GM12878 (cell line): Measurements from ENCODE around the gene SLX9. TPM values are rescaled to one million over a fixed set of nuclear protein-coding genes. Genes with fewer than 3 reads are reported as not detected.

Experiments
- ASH2L ChIP-seq: fragments of 300-600, 200-600 bp; sonication (generic); IDR thresholded peaks from 2 replicates; pipeline ENCODE4 v1.6.1; 2017; ENCODE audit warnings: low read depth, mild to moderate bottlenecking, borderline replicate concordance
- CBX3 ChIP-seq: fragments of 200-600 bp; sonication (generic); IDR thresholded peaks from 2 replicates; pipeline ENCODE4 v1.6.1; 2016; ENCODE audit warnings: low read depth, borderline replicate concordance
- CTCF ChIP-seq, 3 experiments: IDR thresholded peaks in 2 of 3; conservative IDR thresholded peaks in 1 of 3; 2 replicates each; pipeline ENCODE4 v1.5.1; 2011; ENCODE audit warnings: low read depth in 3 of 3, low read length in 3 of 3, mild to moderate bottlenecking in 3 of 3, control low read depth in 2 of 3, moderate library complexity in 2 of 3, inconsistent platforms in 1 of 3, mixed read lengths in 1 of 3; ENCODE audit not compliant: control insufficient read depth in 2 of 3, insufficient read depth in 1 of 3; ENCODE audit errors: extremely low read depth in 1 of 3
- HDGF ChIP-seq: fragments of 450-650 bp; IDR thresholded peaks from 2 replicates; pipeline ENCODE4 v1.6.1; 2016; ENCODE audit warnings: antibody characterized with exemption
- IKZF2 ChIP-seq, 2 experiments: fragments of 450-650 bp; IDR thresholded peaks; 2 replicates each; pipeline ENCODE4 v1.6.1; 2017; ENCODE audit warnings: mild to moderate bottlenecking in 2 of 2, moderate library complexity in 2 of 2
- MEF2B ChIP-seq: fragments of 450-650 bp; IDR thresholded peaks from 2 replicates; pipeline ENCODE4 v1.6.1; 2018; ENCODE audit warnings: mild to moderate bottlenecking, moderate library complexity; ENCODE audit not compliant: partially characterized antibody, poor library complexity, severe bottlenecking
- NR2C1 ChIP-seq: fragments of 450-650 bp; IDR thresholded peaks from 2 replicates; pipeline ENCODE4 v1.6.1; 2017; ENCODE audit warnings: antibody characterized with exemption, mild to moderate bottlenecking, moderate library complexity
- PKNOX1 ChIP-seq: fragments of 450-650 bp; IDR thresholded peaks from 2 replicates; pipeline ENCODE4 v1.6.1; 2016; ENCODE audit warnings: mild to moderate bottlenecking
- SMAD1 ChIP-seq: fragments of 450-650 bp; IDR thresholded peaks from 2 replicates; pipeline ENCODE4 v1.6.1; 2018; ENCODE audit warnings: mild to moderate bottlenecking, low read depth; ENCODE audit not compliant: partially characterized antibody
- SUPT20H ChIP-seq: IDR thresholded peaks from 2 replicates; pipeline ENCODE4 v1.6.1; 2011; ENCODE audit warnings: low read depth, mild to moderate bottlenecking, low read length, moderate library complexity, borderline replicate concordance; ENCODE audit not compliant: control insufficient read depth
- USF2 ChIP-seq: IDR thresholded peaks from 2 replicates; pipeline ENCODE4 v1.6.1; 2011; ENCODE audit warnings: low read depth, low read length, improper control_type of control experiment, borderline replicate concordance
- WRNIP1 ChIP-seq: IDR thresholded peaks from 2 replicates; pipeline ENCODE4 v1.6.1; 2011; ENCODE audit warnings: low read depth, low read length, improper control_type of control experiment, borderline replicate concordance
- ZBED1 ChIP-seq: IDR thresholded peaks from 2 replicates; pipeline ENCODE4 v1.6.1; 2016; ENCODE audit warnings: borderline replicate concordance
- ZBTB33 ChIP-seq: fragments of 450-650 bp; IDR thresholded peaks from 2 replicates; pipeline ENCODE4 v1.6.1; 2017; ENCODE audit warnings: mild to moderate bottlenecking
- ZNF384 ChIP-seq: IDR thresholded peaks from 2 replicates; pipeline ENCODE4 v1.6.1; 2012; ENCODE audit warnings: low read depth, mild to moderate bottlenecking, low read length, improper control_type of control experiment, borderline replicate concordance
- ZNF687 ChIP-seq: fragments of 450-650 bp; IDR thresholded peaks from 2 replicates; pipeline ENCODE4 v1.6.1; 2017; ENCODE audit warnings: mild to moderate bottlenecking, moderate library complexity
- polyA plus RNA-seq, 11 experiments: library from polyadenylated mRNA; depleted of rRNA in 4 of 11; unstranded in 6 of 11; stranded (reverse) in 5 of 11; fragments of >200 nt; fragmentation: Nextera tagmentation in 4 of 11; fragmentation: Illumina TruSeq in 1 of 11; extraction: Ambion mirVana in 4 of 11; extraction: Trizol in 1 of 11; gene quantifications; 1 replicate in 1 of 11; 2 replicates in 10 of 11; pipeline versions ENCODE4 v1.2.1 to v1.2.3, GENCODE V29; 2011 to 2016; ENCODE audit warnings: inconsistent platforms in 2 of 11, missing spikeins in 2 of 11, low read depth in 1 of 11
- total RNA-seq, 4 experiments: library from RNA; depleted of rRNA in 3 of 4; stranded (reverse); fragments of >200 nt in 3 of 4; fragmentation: Illumina TruSeq in 1 of 4; extraction: Trizol in 1 of 4; gene quantifications; 2 replicates each; pipeline versions ENCODE4 v1.2.1 to v1.2.3, GENCODE V29; 2013 to 2021
- TF ChIP-seq, protein P1 (sequence below): fragments of 450-650 bp; IDR thresholded peaks from 2 replicates; pipeline ENCODE4 v1.6.1; 2017; ENCODE audit warnings: borderline replicate concordance

Gene SLX9
- total and polyA plus RNA-seq, 10 of the 15 experiments (the other 5 are each of a cell fraction or from before 2014, with no cell fraction given) = 0.69 to 81.3 (median 33.9) TPM

- TF ChIP-seq CTCF (IDR thresholded peaks at IDR 0.05 in 2 of 3, conservative IDR thresholded peaks at IDR 0.05 in 1 of 3; ENCODE audit: control insufficient read depth in 2 of 3, extremely low read depth in 1 of 3, insufficient read depth in 1 of 3, low read depth in 3 of 3, low read length in 3 of 3) (no peak), WRNIP1 (no peak), ZBED1 (peak; percentile 60; the same call in 1 of the 2 replicates), ZNF687 (peak; percentile 81), ZBTB33 (no peak), HDGF (no peak), USF2 (no peak), SMAD1 (no peak), MEF2B (peak; percentile 41), CBX3 (no peak), IKZF2 (IDR thresholded peaks at IDR 0.05) (peak; percentile 18 to 55; a peak in 1 of 4 replicates), ZNF384 (no peak), SUPT20H (no peak), ASH2L (no peak), NR2C1 (peak; percentile 92), PKNOX1 (peak; percentile 62)
- TF ChIP-seq, protein P1, sequence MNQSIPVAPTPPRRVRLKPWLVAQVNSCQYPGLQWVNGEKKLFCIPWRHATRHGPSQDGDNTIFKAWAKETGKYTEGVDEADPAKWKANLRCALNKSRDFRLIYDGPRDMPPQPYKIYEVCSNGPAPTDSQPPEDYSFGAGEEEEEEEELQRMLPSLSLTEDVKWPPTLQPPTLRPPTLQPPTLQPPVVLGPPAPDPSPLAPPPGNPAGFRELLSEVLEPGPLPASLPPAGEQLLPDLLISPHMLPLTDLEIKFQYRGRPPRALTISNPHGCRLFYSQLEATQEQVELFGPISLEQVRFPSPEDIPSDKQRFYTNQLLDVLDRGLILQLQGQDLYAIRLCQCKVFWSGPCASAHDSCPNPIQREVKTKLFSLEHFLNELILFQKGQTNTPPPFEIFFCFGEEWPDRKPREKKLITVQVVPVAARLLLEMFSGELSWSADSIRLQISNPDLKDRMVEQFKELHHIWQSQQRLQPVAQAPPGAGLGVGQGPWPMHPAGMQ = no peak
Observed at GRCh38 chr21:44939532-44940115, at the start of gene SLX9 (continued).
